Keratinocyte (primary cell): ENCODE data around the gene STRBP. TPM values are rescaled to one million over a fixed set of nuclear protein-coding genes. Genes with fewer than 3 reads are reported as not detected.

Source experiments
- DNase-seq: peaks from one replicate; pipeline ENCODE4 v3.0.0-alpha.2; 2011; ENCODE audit warnings: low read depth, missing footprints, low spot score
- FAIRE-seq: peaks from 2 replicates; lab custom pipeline; 2011; peaks lifted over from hg19 to GRCh38; lab: Jason Lieb, UNC
- H2AFZ ChIP-seq: 2 replicates; pipeline ENCODE4 v1.6.0; 2012; ENCODE audit warnings: low read length, control low read depth, inconsistent platforms; ENCODE audit not compliant: control insufficient read depth
- H3K27ac ChIP-seq: 2 replicates; pipeline ENCODE4 v1.5.1; 2011; ENCODE audit warnings: low read length; ENCODE audit not compliant: control insufficient read depth, insufficient read depth
- H3K27me3 ChIP-seq: 3 replicates; pipeline ENCODE4 v1.6.0; 2011; ENCODE audit warnings: low read length; ENCODE audit not compliant: control insufficient read depth, insufficient read depth; ENCODE audit errors: extremely low read depth
- H3K36me3 ChIP-seq, 2 experiments: 2 replicates in 1 of 2; 3 replicates in 1 of 2; pipeline ENCODE4 v1.5.1; 2011; ENCODE audit warnings: low read length in 2 of 2, mild to moderate bottlenecking in 1 of 2; ENCODE audit not compliant: control insufficient read depth in 2 of 2, insufficient read depth in 2 of 2; ENCODE audit errors: extremely low read depth in 1 of 2
- H3K4me1 ChIP-seq: 3 replicates; pipeline ENCODE4 v1.5.1; 2011; ENCODE audit warnings: low read length; ENCODE audit not compliant: control insufficient read depth, insufficient read depth; ENCODE audit errors: extremely low read depth
- H3K4me2 ChIP-seq: 3 replicates; pipeline ENCODE4 v1.6.0; 2011; ENCODE audit warnings: low read depth, low read length; ENCODE audit not compliant: control insufficient read depth, insufficient read depth; ENCODE audit errors: extremely low read depth
- H3K4me3 ChIP-seq, 3 experiments: fragments of 200-600 bp in 1 of 3; sonication (generic) in 1 of 3; 2 replicates in 2 of 3; 3 replicates in 1 of 3; pipeline ENCODE4 v1.5.1; 2011 to 2016; ENCODE audit warnings: low read length in 3 of 3, mild to moderate bottlenecking in 3 of 3, control low read depth in 2 of 3, inconsistent platforms in 1 of 3, low read depth in 1 of 3, mixed read lengths in 1 of 3, mixed run types in 1 of 3, moderate library complexity in 1 of 3; ENCODE audit not compliant: control insufficient read depth in 2 of 3, insufficient read depth in 2 of 3; ENCODE audit errors: extremely low read depth in 1 of 3
- H3K79me2 ChIP-seq: 2 replicates; pipeline ENCODE4 v1.6.0; 2012; ENCODE audit warnings: low read length; ENCODE audit not compliant: control insufficient read depth, insufficient read depth
- H3K9ac ChIP-seq: 3 replicates; pipeline ENCODE4 v1.6.0; 2011; ENCODE audit warnings: low read length; ENCODE audit not compliant: control insufficient read depth, insufficient read depth; ENCODE audit errors: extremely low read depth
- H3K9me1 ChIP-seq: 3 replicates; pipeline ENCODE4 v1.6.0; 2011; ENCODE audit warnings: low read length; ENCODE audit not compliant: control insufficient read depth, insufficient read depth; ENCODE audit errors: extremely low read depth
- H3K9me3 ChIP-seq: 2 replicates; pipeline ENCODE4 v1.5.1; 2012; ENCODE audit warnings: low read depth, low read length; ENCODE audit not compliant: control insufficient read depth
- H4K20me1 ChIP-seq: 3 replicates; pipeline ENCODE4 v1.6.0; 2011; ENCODE audit warnings: low read length; ENCODE audit not compliant: control insufficient read depth, insufficient read depth; ENCODE audit errors: extremely low read depth
- EZH2 ChIP-seq: IDR thresholded peaks from one replicate; pipeline ENCODE4 v1.6.1; 2012; ENCODE audit warnings: inconsistent platforms, mild to moderate bottlenecking, low read length, moderate library complexity
- dilution Hi-C: fragments of 300-500 bp; cut with MboI; formaldehyde crosslinking; loops from one replicate; pipeline ENCODE4 v1.7.0; 2020; ENCODE audit warnings: low sequenced_read_pairs; ENCODE audit not compliant: extremely low pct_ligation_motif_present
- polyA plus RNA-seq, 5 experiments: library from polyadenylated mRNA; depleted of rRNA in 3 of 5; stranded (reverse) in 3 of 5; stranded (forward) in 1 of 5; unstranded in 1 of 5; fragments of >200 nt; gene quantifications; 1 replicate in 1 of 5; 2 replicates in 3 of 5; 3 replicates in 1 of 5; pipeline versions ENCODE4 v1.2.1 to v1.2.3, GENCODE V29; 2011 to 2012; ENCODE audit warnings: missing spikeins in 2 of 5, low read depth in 1 of 5, low replicate concordance in 1 of 5
- TF ChIP-seq, protein P1 (sequence below), 3 experiments: IDR thresholded peaks in 1 of 3; conservative IDR thresholded peaks in 1 of 3; optimal IDR thresholded peaks in 1 of 3; 2 replicates in 2 of 3; 3 replicates in 1 of 3; pipeline versions ENCODE3 to v1.5.1; 2011; ENCODE audit warnings: low read length in 3 of 3, mild to moderate bottlenecking in 3 of 3, moderate library complexity in 2 of 3, control low read depth in 1 of 3, inconsistent platforms in 1 of 3; ENCODE audit not compliant: insufficient read depth in 2 of 3; ENCODE audit errors: extremely low read depth in 1 of 3

STRBP gene
- polyA plus RNA-seq, 1 donor (not counting 4 experiments of a cell fraction or from before 2014, with no cell fraction given), result 11.3 TPM

DNA sequence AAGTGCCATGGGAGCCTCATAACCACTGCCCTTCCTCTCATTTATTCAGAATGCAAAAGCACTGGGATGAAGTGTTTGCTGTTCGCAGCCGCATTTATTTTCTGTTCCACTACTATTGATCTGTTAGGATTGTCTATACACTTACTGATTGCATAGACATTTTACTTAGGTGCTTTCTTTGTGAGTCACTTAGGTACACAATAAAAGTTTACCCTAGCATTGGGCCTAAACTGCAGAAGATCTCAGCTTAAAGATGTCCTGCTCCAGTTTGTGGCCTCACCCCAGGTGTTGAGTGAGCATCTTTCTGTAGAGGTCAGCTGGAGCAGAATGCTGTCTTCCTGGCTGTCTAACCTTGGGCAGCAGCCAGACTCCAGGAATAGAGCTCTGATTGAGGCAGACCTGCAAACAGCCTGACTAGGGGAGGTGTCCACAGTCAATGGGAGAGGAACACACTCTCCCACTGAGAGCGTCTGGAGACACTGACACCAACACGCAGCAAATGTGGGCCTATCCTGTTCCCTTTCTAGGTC is 181.0 kb downstream of the STRBP start:
- Histone ChIP-seq H2AFZ (no peak overlapping the region), H3K27ac (no peak overlapping the region), H3K36me3 (peaks cover 12 to 15% of the 10 kb centered on the region in 2 experiments), H3K4me2 (no peak overlapping the region), H3K79me2 (no peaks in the 10 kb centered on the region), H3K9ac (no peak overlapping the region), H3K9me3 (no peaks in the 10 kb centered on the region), H3K4me3 (no peak overlapping the region), H3K27me3 (no peaks in the 10 kb centered on the region), H3K9me1 (no peaks in the 10 kb centered on the region), H4K20me1 (no peaks in the 10 kb centered on the region), H3K4me1 (no peaks in the 10 kb centered on the region)
- FAIRE-seq (no peak), DNase-seq (no peak)
- dilution Hi-C loops, result no loop called here
- no peak for TF ChIP-seq EZH2
- TF ChIP-seq, protein P1, sequence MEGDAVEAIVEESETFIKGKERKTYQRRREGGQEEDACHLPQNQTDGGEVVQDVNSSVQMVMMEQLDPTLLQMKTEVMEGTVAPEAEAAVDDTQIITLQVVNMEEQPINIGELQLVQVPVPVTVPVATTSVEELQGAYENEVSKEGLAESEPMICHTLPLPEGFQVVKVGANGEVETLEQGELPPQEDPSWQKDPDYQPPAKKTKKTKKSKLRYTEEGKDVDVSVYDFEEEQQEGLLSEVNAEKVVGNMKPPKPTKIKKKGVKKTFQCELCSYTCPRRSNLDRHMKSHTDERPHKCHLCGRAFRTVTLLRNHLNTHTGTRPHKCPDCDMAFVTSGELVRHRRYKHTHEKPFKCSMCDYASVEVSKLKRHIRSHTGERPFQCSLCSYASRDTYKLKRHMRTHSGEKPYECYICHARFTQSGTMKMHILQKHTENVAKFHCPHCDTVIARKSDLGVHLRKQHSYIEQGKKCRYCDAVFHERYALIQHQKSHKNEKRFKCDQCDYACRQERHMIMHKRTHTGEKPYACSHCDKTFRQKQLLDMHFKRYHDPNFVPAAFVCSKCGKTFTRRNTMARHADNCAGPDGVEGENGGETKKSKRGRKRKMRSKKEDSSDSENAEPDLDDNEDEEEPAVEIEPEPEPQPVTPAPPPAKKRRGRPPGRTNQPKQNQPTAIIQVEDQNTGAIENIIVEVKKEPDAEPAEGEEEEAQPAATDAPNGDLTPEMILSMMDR (optimal IDR thresholded peaks at IDR 0.05 in 1 of 3, IDR thresholded peaks at IDR 0.05 in 1 of 3, conservative IDR thresholded peaks at IDR 0.05 in 1 of 3; ENCODE audit: extremely low read depth in 1 of 3, insufficient read depth in 2 of 3, low read length in 3 of 3), result no peak

DNA sequence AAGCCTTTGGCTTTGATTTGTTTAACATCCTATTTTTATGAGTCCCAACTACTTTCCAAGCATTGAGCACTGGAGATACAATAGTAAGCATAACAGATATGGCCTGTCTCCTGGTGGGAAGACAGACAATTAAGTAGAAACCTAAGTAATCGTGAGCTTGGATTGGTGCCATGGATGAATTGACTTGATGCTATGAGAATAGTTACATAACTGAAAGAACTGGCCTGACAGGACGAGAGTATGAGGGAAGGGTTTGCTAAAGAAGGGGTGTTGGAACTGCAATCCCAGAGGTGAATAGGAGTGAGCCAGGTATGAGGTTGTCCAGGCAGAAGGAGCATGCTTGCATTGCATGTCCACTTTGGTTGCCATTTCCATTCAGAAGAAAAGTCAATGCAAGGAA is 182.5 kb downstream of the STRBP start:
- Histone ChIP-seq H3K4me2 (no peak overlapping the region), H3K36me3 (peaks cover 14 to 19% of the 10 kb centered on the region in 2 experiments), H3K9me3 (no peaks in the 10 kb centered on the region), H3K4me3 (no peak overlapping the region), H4K20me1 (no peaks in the 10 kb centered on the region), H2AFZ (no peak overlapping the region), H3K9me1 (no peaks in the 10 kb centered on the region), H3K27me3 (no peaks in the 10 kb centered on the region), H3K4me1 (no peaks in the 10 kb centered on the region), H3K79me2 (no peaks in the 10 kb centered on the region), H3K9ac (no peak overlapping the region), H3K27ac (no peak overlapping the region)
- no peak for TF ChIP-seq EZH2
- TF ChIP-seq, protein P1 (optimal IDR thresholded peaks at IDR 0.05 in 1 of 3, IDR thresholded peaks at IDR 0.05 in 1 of 3, conservative IDR thresholded peaks at IDR 0.05 in 1 of 3; ENCODE audit: extremely low read depth in 1 of 3, insufficient read depth in 2 of 3, low read length in 3 of 3), result no peak
- dilution Hi-C loops, result no loop called here
- no peak for FAIRE-seq
- DNase-seq, result no peak
